ENCODE measurements around the gene YAF2. TPM values are rescaled to one million over a fixed set of nuclear protein-coding genes. Genes with fewer than 3 reads are reported as not detected.

Gene YAF2
- polyA plus RNA-seq, 3 donors from 2014 or later, result 13.8 to 24.5 (median 16.4) TPM

DNA sequence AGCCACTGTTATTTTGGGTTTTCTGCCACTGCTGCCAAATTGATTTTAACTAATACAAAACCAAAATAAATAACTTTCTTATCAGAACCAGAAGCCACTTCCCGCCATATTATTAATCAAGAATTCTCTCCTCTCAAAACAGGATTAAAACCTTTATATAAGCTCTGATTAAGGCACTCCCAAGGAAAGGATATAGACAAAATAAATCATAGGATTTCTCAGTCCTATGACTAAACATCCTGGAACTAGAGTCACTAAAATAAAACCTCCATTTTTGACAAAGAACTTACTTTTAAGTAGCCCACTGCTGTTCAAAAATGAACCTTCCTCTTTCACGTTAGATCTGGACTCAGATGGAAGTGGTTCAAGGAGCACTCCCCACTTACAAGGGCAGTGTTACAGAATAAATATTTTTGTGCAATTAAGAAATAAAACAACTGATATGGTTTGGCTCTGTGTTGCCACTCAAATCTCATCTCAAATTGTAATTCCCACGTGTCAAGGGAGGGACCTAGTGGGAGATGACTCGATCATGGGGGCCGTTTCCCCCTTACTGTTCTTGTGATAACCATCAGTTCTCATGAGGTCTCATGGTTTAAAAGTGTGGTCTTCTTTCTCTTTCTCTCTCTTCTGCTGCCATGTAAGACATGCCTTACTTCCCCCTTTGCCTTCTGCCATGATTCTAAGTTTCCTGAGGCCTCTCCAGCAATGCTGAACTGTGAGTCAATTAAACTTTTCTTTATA lies 119.7 kb downstream of the YAF2 start:
- peaks cover 0 to 7% (median 5%) of the 10 kb centered on the region in 6 donors for H3K9me3 Mint-ChIP-seq
- H3K4me1 Mint-ChIP-seq, result peaks cover 27 to 39% of the 10 kb centered on the region in 2 donors
- H3K27ac Mint-ChIP-seq, result peak overlapping the region; percentile 45 to 87 (median 68)
- H3K4me3 Mint-ChIP-seq, result peak overlapping the region in 1 of 5 donors; percentile 67
- peaks cover 13 to 29% (median 26%) of the 10 kb centered on the region in 3 donors for H3K36me3 Mint-ChIP-seq
- no peaks in the 10 kb centered on the region for H3K27me3 Mint-ChIP-seq (ENCODE audit: low read depth in 3 of 3)
- peak in 1 of 3 donors; percentile 12 for DNase-seq

DNA sequence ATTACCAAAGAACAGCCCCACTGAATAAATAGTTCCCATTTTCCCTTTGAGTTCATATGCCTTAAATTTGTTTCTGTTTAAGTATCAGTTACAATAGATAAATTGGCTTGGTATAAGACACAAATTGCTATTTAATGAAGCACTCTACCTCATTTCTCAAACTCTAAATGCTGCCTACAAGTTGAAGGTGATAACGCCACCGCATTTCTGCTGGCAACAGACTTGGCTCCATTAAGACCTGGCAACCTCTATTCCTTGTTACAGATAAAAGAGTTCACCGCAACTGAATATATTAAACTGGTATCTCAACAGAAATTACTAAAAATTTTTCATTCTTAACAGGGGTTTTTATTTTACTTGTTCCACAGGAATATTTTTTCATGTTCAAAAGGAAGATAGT lies 129.0 kb downstream of the YAF2 start:
- H3K4me1 Mint-ChIP-seq, result peaks cover 2 to 4% of the 10 kb centered on the region in 2 donors
- peaks cover 0 to 3% (median 2%) of the 10 kb centered on the region in 6 donors for H3K9me3 Mint-ChIP-seq
- H3K27me3 Mint-ChIP-seq (ENCODE audit: low read depth in 3 of 3), result peaks cover 0 to 2% (median 0%) of the 10 kb centered on the region in 3 donors
- peaks cover 18 to 41% (median 24%) of the 10 kb centered on the region in 3 donors for H3K36me3 Mint-ChIP-seq
- no peak overlapping the region for H3K4me3 Mint-ChIP-seq
- H3K27ac Mint-ChIP-seq, result no peak overlapping the region
- DNase-seq, result no peak

Other genes starting within 250 kb of the YAF2 start
- gene GXYLT1, start 93.4 kb downstream of the YAF2 start, polyA plus RNA-seq, result 1 to 10 TPM; 3.1 to 5.9 (median 4.1) TPM
- 10 to 100 TPM; 57.2 to 98.5 (median 91.3) TPM for gene ZCRB1, start 87.8 kb upstream of the YAF2 start, polyA plus RNA-seq
- 100 to 1,000 TPM; 106 to 116 (median 107) TPM for gene PPHLN1, start 87.9 kb upstream of the YAF2 start, polyA plus RNA-seq

Measured in immature natural killer cell (primary cell).